Gastrocnemius medialis (tissue), 4 donors: ENCODE measurements around the gene MPP2. TPM values are rescaled to one million over a fixed set of nuclear protein-coding genes. Genes with fewer than 3 reads are reported as not detected.

ENCODE experiments used
- ATAC-seq, 2 donors: fragments of 150-250 bp; one replicate each; pipeline ENCODE4 v1.9.1; 2016
- DNase-seq, 2 donors: peaks; one replicate each; pipeline ENCODE4 v3.0.0-alpha.2; 2019
- H3K27ac ChIP-seq, 4 donors: fragments of 200-600 bp; sonication (generic); 1 replicate in 1 of 4; 2 replicates in 3 of 4; pipeline ENCODE4 v1.5.1; 2016 to 2018; ENCODE audit warnings: mild to moderate bottlenecking in 2 of 4, moderate library complexity in 1 of 4
- H3K27me3 ChIP-seq, 3 donors: fragments of 200-600 bp; sonication (generic) in 2 of 3; 1 replicate in 1 of 3; 2 replicates in 2 of 3; pipeline versions ENCODE4 v1.5.1 to v1.6.0; 2016 to 2019; ENCODE audit warnings: mild to moderate bottlenecking in 1 of 3, moderate library complexity in 1 of 3
- H3K36me3 ChIP-seq, 2 donors: fragments of 200-600 bp; sonication (generic) in 1 of 2; one replicate each; pipeline ENCODE4 v1.5.1; 2017 to 2018
- H3K4me1 ChIP-seq, 2 donors: fragments of 200-600 bp; sonication (generic) in 1 of 2; one replicate each; pipeline ENCODE4 v1.5.1; 2016 to 2017; ENCODE audit warnings: mild to moderate bottlenecking in 2 of 2
- H3K4me3 ChIP-seq, 4 donors: fragments of 200-600 bp; sonication (generic) in 3 of 4; 1 replicate in 1 of 4; 2 replicates in 3 of 4; pipeline ENCODE4 v1.5.1; 2016 to 2019; ENCODE audit warnings: mild to moderate bottlenecking in 2 of 4
- H3K9me3 ChIP-seq, 3 donors: fragments of 200-600 bp; sonication (generic) in 2 of 3; 1 replicate in 1 of 3; 2 replicates in 2 of 3; pipeline ENCODE4 v1.5.1; 2016 to 2019
- POLR2A ChIP-seq, 2 donors: fragments of 450-650 bp; IDR thresholded peaks; one replicate each; pipeline ENCODE4 v1.6.1; 2017; ENCODE audit warnings: antibody characterized with exemption in 2 of 2, mild to moderate bottlenecking in 2 of 2, moderate library complexity in 2 of 2
- in situ Hi-C, 4 donors: fragments of 200-750 bp; cut with MboI; loops; one replicate each; pipeline versions ENCODE4 v1.15.0 to v1.8.0; 2017; ENCODE audit warnings: low sequenced_read_pairs in 4 of 4
- intact Hi-C: fragments of 100-400 bp; cut with DNase I; formaldehyde crosslinking; loops from one replicate; pipeline ENCODE4 v1.15.1; 2023; ENCODE audit warnings: low total_unique reads
- total RNA-seq, 4 donors: library from RNA; depleted of rRNA; stranded (reverse); fragments of >200 nt; gene quantifications; one replicate each; pipeline versions ENCODE4 v1.1.0 to v1.2.3, GENCODE V29; 2016
- TF ChIP-seq, protein P1 (sequence below), 5 experiments: fragments of 450-650 bp in 3 of 5; fragments of 200-600 bp in 2 of 5; sonication (generic) in 2 of 5; IDR thresholded peaks in 4 of 5; conservative IDR thresholded peaks in 1 of 5; 1 replicate in 4 of 5; 2 replicates in 1 of 5; pipeline ENCODE4 v1.5.1; 2016 to 2019; ENCODE audit warnings: antibody characterized with exemption in 5 of 5, mild to moderate bottlenecking in 3 of 5, moderate library complexity in 3 of 5

Gene MPP2
- total RNA-seq, 4 donors from 2014 or later: 0.39 to 3.2 (median 2.0) TPM; not detected in 1

DNA sequence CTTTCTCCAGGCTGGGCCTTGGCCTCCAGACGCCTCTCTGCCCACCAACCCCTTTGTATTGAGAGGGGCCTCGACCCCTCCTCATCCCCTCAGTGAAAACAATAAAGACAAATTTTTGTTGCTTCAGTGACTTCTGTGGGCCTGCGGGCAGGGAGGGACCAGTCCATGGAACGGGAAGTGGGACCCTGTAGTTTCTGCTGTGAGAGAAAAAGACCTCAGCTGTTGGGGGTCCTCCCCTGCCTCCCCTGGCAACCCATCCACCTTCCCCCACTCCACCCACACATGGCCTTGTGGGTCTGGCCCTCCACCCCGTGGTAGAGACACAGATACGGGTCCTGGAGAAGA, 31.5 kb upstream of the MPP2 start:
- in situ Hi-C loops (no loop called here), intact Hi-C loops (no loop called here)
- peaks cover 10 to 13% (median 13%) of the 10 kb centered on the region in 3 donors for H3K27me3 ChIP-seq
- H3K36me3 ChIP-seq: no peaks in the 10 kb centered on the region
- no peak overlapping the region for H3K27ac ChIP-seq
- no peak overlapping the region for H3K4me3 ChIP-seq
- TF ChIP-seq POLR2A (IDR thresholded peaks at IDR 0.05): no peak
- TF ChIP-seq, protein P1, sequence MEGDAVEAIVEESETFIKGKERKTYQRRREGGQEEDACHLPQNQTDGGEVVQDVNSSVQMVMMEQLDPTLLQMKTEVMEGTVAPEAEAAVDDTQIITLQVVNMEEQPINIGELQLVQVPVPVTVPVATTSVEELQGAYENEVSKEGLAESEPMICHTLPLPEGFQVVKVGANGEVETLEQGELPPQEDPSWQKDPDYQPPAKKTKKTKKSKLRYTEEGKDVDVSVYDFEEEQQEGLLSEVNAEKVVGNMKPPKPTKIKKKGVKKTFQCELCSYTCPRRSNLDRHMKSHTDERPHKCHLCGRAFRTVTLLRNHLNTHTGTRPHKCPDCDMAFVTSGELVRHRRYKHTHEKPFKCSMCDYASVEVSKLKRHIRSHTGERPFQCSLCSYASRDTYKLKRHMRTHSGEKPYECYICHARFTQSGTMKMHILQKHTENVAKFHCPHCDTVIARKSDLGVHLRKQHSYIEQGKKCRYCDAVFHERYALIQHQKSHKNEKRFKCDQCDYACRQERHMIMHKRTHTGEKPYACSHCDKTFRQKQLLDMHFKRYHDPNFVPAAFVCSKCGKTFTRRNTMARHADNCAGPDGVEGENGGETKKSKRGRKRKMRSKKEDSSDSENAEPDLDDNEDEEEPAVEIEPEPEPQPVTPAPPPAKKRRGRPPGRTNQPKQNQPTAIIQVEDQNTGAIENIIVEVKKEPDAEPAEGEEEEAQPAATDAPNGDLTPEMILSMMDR (IDR thresholded peaks at IDR 0.05 in 4 of 5, conservative IDR thresholded peaks at IDR 0.05 in 1 of 5): no peak
- DNase-seq (no peak), ATAC-seq (no peak)
- H3K9me3 ChIP-seq: no peaks in the 10 kb centered on the region
- peaks cover 0 to 7% of the 10 kb centered on the region in 2 donors for H3K4me1 ChIP-seq

GRCh38 chr17:43936434-43936833, 29.1 kb upstream of the MPP2 start:
- Histone ChIP-seq H3K4me1 (peaks cover 0 to 7% of the 10 kb centered on the region in 2 donors), H3K36me3 (no peaks in the 10 kb centered on the region), H3K27me3 (peaks cover 10 to 13% (median 13%) of the 10 kb centered on the region in 3 donors), H3K27ac (no peak overlapping the region), H3K4me3 (no peak overlapping the region), H3K9me3 (no peaks in the 10 kb centered on the region)
- intact Hi-C loops (no loop called here), in situ Hi-C loops (no loop called here)
- TF ChIP-seq, protein P1 (IDR thresholded peaks at IDR 0.05 in 4 of 5, conservative IDR thresholded peaks at IDR 0.05 in 1 of 5): no peak
- TF ChIP-seq POLR2A (IDR thresholded peaks at IDR 0.05): no peak
- ATAC-seq (no peak), DNase-seq (no peak)

- Histone ChIP-seq H3K36me3 (no peaks in the 10 kb centered on the region), H3K4me1 (peaks cover 0 to 7% of the 10 kb centered on the region in 2 donors), H3K27ac (no peak overlapping the region), H3K27me3 (peaks cover 10 to 13% (median 13%) of the 10 kb centered on the region in 3 donors), H3K9me3 (no peaks in the 10 kb centered on the region), H3K4me3 (no peak overlapping the region)
- intact Hi-C loops: no loop called here
- DNase-seq: no peak
- in situ Hi-C loops: no loop called here
- no peak for TF ChIP-seq POLR2A (IDR thresholded peaks at IDR 0.05)
- TF ChIP-seq, protein P1 (IDR thresholded peaks at IDR 0.05 in 4 of 5, conservative IDR thresholded peaks at IDR 0.05 in 1 of 5): no peak
- ATAC-seq: no peak
These were observed 28.6 kb upstream of the MPP2 start for GRCh38 chr17:43935926-43936261.

DNA sequence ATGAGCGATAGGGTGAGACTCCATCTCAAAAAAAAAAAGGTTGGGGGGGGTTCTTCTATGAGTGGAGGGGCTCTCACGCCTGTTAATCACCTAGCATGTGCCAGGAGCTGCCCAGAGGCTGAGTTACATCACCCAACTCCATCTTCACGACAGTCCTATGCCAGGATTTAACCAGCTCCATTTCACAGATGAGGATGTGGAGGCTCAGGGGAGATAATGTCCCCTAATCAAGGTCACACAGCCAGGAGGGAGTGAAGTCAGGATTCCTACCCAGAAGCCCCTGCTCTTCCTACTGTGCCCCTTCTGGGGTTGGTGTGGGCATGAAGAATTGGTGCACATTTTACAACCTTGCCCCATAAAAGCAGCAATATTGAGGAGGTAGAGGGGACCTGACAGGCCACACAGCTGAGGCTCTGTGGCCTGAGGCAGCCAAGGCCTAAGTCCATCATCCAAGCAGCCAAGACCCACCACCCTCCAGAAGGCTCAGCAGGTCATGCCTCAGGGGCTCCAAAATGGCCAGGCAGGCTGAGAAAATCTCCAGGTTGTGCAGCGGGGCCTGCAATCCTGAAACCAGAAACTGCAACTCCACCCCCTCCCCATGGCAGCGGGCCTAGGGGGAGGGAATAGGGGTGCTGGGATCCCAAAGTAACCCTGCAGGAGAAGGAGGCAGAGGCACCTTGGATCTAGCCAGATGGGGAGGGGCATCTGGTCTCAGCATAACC, 28.0 kb upstream of the MPP2 start:
- Histone ChIP-seq H3K27ac (no peak overlapping the region), H3K9me3 (no peaks in the 10 kb centered on the region), H3K27me3 (peaks cover 10 to 13% (median 13%) of the 10 kb centered on the region in 3 donors), H3K4me1 (peaks cover 0 to 7% of the 10 kb centered on the region in 2 donors), H3K4me3 (no peak overlapping the region), H3K36me3 (no peaks in the 10 kb centered on the region)
- in situ Hi-C loops (no loop called here), intact Hi-C loops (no loop called here)
- ATAC-seq (no peak), DNase-seq (no peak)
- no peak for TF ChIP-seq POLR2A (IDR thresholded peaks at IDR 0.05)

DNA sequence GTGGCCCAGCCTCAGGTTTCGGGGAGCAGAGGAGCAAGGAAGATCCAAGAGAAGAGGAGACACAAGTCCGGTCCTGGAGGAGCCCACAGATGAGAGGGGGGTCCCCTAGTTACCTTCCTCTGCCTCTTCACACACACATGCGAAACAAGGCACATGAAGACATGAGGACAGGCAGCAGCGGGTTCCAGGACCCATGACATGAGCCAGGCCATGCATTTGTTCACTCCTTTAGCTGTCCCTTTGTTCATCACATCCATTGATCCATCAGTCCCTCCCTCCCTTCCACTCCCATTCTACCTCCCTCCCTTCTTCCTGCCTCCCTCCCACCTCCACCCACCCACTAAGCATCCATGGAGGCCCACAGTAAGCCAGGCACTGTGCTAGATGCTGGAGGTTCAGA, 25.6 kb upstream of the MPP2 start:
- in situ Hi-C loops (no loop called here), intact Hi-C loops (no loop called here)
- Histone ChIP-seq H3K27ac (no peak overlapping the region), H3K4me1 (peaks cover 2 to 3% of the 10 kb centered on the region in 2 donors), H3K27me3 (peaks cover 3 to 7% (median 4%) of the 10 kb centered on the region in 3 donors), H3K9me3 (no peaks in the 10 kb centered on the region), H3K4me3 (no peak overlapping the region), H3K36me3 (no peaks in the 10 kb centered on the region)
- no peak for DNase-seq
- TF ChIP-seq, protein P1 (IDR thresholded peaks at IDR 0.05 in 4 of 5, conservative IDR thresholded peaks at IDR 0.05 in 1 of 5): no peak
- no peak for TF ChIP-seq POLR2A (IDR thresholded peaks at IDR 0.05)
- ATAC-seq: no peak
